Liver (tissue), 3 donors: Measurements from ENCODE around the gene PTPRN2.

Experiments
- HNF4G ChIP-seq: IDR thresholded peaks from 2 replicates; pipeline ENCODE4 v1.6.1; 2016; ENCODE audit warnings: antibody characterized with exemption
- RXRA ChIP-seq, 2 donors: IDR thresholded peaks; 2 replicates each; pipeline ENCODE4 v1.6.1; 2017 to 2018; ENCODE audit warnings: antibody characterized with exemption in 2 of 2, mild to moderate bottlenecking in 1 of 2
- TAF1 ChIP-seq: conservative IDR thresholded peaks from 2 replicates; pipeline ENCODE4 v1.6.1; 2016; ENCODE audit warnings: antibody characterized with exemption, mild to moderate bottlenecking
- YY1 ChIP-seq: IDR thresholded peaks from 2 replicates; pipeline ENCODE4 v1.6.1; 2016; ENCODE audit warnings: antibody characterized with exemption, mild to moderate bottlenecking
- TF ChIP-seq, protein P1 (sequence below): fragments of 150-350 bp; IDR thresholded peaks from 2 replicates; pipeline ENCODE4 v1.5.1; 2017; ENCODE audit warnings: improper control_type of control experiment, low read depth, low read length; ENCODE audit not compliant: missing input control
- TF ChIP-seq, protein P2 (sequence below): IDR thresholded peaks from 2 replicates; pipeline ENCODE4 v1.6.1; 2016; ENCODE audit warnings: antibody characterized with exemption, mild to moderate bottlenecking
- TF ChIP-seq, protein P3 (sequence below): IDR thresholded peaks from 2 replicates; pipeline ENCODE4 v1.6.1; 2016; ENCODE audit warnings: antibody characterized with exemption
- donor health status: healthy.
- donor health status: healthy.

DNA sequence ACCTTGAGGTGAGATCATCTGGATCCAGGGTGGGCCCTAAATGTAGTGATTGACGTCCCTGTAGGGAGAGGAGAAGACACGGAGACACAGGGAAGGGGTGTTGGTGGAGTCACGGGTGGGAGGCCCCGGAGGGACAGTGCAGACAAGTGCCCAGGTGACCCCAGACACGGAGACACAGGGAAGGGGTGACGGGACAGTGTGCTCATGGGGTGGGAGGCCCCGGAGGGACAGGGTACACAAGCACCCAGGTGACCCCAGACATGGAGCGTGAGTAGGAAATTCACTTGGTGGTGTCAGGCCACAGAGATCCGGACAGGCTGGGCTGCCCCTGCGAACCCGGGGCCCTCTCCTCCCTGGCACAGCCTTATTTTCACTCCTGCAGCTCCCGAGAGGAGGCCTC lies 176.9 kb downstream of the PTPRN2 start:
- TF ChIP-seq, protein P1, sequence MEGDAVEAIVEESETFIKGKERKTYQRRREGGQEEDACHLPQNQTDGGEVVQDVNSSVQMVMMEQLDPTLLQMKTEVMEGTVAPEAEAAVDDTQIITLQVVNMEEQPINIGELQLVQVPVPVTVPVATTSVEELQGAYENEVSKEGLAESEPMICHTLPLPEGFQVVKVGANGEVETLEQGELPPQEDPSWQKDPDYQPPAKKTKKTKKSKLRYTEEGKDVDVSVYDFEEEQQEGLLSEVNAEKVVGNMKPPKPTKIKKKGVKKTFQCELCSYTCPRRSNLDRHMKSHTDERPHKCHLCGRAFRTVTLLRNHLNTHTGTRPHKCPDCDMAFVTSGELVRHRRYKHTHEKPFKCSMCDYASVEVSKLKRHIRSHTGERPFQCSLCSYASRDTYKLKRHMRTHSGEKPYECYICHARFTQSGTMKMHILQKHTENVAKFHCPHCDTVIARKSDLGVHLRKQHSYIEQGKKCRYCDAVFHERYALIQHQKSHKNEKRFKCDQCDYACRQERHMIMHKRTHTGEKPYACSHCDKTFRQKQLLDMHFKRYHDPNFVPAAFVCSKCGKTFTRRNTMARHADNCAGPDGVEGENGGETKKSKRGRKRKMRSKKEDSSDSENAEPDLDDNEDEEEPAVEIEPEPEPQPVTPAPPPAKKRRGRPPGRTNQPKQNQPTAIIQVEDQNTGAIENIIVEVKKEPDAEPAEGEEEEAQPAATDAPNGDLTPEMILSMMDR = no peak
- TF ChIP-seq HNF4G (no peak), RXRA (IDR thresholded peaks at IDR 0.05) (no peak), TAF1 (no peak), YY1 (no peak)
- TF ChIP-seq, protein P2, sequence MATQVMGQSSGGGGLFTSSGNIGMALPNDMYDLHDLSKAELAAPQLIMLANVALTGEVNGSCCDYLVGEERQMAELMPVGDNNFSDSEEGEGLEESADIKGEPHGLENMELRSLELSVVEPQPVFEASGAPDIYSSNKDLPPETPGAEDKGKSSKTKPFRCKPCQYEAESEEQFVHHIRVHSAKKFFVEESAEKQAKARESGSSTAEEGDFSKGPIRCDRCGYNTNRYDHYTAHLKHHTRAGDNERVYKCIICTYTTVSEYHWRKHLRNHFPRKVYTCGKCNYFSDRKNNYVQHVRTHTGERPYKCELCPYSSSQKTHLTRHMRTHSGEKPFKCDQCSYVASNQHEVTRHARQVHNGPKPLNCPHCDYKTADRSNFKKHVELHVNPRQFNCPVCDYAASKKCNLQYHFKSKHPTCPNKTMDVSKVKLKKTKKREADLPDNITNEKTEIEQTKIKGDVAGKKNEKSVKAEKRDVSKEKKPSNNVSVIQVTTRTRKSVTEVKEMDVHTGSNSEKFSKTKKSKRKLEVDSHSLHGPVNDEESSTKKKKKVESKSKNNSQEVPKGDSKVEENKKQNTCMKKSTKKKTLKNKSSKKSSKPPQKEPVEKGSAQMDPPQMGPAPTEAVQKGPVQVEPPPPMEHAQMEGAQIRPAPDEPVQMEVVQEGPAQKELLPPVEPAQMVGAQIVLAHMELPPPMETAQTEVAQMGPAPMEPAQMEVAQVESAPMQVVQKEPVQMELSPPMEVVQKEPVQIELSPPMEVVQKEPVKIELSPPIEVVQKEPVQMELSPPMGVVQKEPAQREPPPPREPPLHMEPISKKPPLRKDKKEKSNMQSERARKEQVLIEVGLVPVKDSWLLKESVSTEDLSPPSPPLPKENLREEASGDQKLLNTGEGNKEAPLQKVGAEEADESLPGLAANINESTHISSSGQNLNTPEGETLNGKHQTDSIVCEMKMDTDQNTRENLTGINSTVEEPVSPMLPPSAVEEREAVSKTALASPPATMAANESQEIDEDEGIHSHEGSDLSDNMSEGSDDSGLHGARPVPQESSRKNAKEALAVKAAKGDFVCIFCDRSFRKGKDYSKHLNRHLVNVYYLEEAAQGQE = no peak
- TF ChIP-seq, protein P3, sequence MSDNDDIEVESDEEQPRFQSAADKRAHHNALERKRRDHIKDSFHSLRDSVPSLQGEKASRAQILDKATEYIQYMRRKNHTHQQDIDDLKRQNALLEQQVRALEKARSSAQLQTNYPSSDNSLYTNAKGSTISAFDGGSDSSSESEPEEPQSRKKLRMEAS = no peak
